ENCODE measurements around the gene DUSP6.

DNA sequence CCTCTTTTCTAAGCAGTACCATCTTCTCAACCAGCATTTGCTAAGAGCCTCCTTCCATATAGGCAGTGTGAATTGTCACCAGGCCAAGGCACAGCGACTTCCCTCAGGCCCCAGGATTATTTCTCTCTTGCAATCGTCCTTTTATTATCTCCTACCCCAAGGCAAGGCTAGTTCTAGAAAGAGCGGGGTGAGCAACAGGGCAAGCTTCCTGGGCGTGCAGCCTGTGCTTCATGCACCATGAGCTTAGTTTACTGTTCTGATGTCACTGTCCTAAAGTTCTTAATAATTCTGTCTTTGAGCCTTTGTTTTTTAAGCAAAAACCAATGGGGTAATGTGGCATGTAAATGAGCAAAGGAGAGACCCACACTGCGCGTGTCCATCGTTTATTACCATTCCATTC, 27.9 kb downstream of the DUSP6 start:
- TF ChIP-seq, protein P1, sequence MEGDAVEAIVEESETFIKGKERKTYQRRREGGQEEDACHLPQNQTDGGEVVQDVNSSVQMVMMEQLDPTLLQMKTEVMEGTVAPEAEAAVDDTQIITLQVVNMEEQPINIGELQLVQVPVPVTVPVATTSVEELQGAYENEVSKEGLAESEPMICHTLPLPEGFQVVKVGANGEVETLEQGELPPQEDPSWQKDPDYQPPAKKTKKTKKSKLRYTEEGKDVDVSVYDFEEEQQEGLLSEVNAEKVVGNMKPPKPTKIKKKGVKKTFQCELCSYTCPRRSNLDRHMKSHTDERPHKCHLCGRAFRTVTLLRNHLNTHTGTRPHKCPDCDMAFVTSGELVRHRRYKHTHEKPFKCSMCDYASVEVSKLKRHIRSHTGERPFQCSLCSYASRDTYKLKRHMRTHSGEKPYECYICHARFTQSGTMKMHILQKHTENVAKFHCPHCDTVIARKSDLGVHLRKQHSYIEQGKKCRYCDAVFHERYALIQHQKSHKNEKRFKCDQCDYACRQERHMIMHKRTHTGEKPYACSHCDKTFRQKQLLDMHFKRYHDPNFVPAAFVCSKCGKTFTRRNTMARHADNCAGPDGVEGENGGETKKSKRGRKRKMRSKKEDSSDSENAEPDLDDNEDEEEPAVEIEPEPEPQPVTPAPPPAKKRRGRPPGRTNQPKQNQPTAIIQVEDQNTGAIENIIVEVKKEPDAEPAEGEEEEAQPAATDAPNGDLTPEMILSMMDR (IDR thresholded peaks at IDR 0.05), result no peak
- TF ChIP-seq POLR2A (IDR thresholded peaks at IDR 0.05), result no peak
